ENCODE measurements around the gene CAMK1D. TPM values are rescaled to one million over a fixed set of nuclear protein-coding genes. Genes with fewer than 3 reads are reported as not detected.

CAMK1D gene
- total RNA-seq, 3 donors from 2014 or later = 4.4 to 17.3 (median 5.2) TPM

- no peak for TF ChIP-seq POLR2AphosphoS5 (IDR thresholded peaks at IDR 0.05)
- TF ChIP-seq POLR2A (IDR thresholded peaks at IDR 0.05) = no peak
- DNase-seq (ENCODE audit: low spot score in 2 of 2) = no peak
- no peaks in the 10 kb centered on the region for H3K27me3 ChIP-seq
- H3K27ac ChIP-seq = no peak overlapping the region
- intact Hi-C loops (cut with DNase I; ENCODE audit: low total_unique reads) = no loop called here
- no peaks in the 10 kb centered on the region for H3K36me3 ChIP-seq
- H3K4me1 ChIP-seq = no peaks in the 10 kb centered on the region
- H3K4me3 ChIP-seq = no peak overlapping the region
- H3K9me3 ChIP-seq = no peaks in the 10 kb centered on the region
These were observed 312.3 kb downstream of the CAMK1D start for GRCh38 chr10:12661671-12662070.

DNA sequence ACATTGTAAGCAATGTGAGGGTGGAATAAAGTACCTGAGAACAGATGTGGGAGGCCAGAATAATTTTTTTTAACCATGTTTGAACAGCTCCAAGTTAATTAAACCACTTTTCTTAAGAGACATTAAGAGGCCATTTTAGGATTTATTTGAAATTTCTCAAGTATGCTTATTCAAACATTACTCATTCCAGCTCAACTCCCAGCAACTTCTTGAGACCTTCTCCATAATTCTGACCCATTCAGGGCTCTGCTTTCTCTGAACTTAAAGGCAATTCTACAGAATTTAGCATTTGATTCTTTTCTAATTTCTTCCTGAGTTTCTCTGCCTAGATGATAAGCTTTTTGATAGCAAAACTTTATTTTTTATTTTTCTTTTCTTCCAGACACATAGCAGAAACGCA lies 314.5 kb downstream of the CAMK1D start:
- Histone ChIP-seq H3K4me3 (no peak overlapping the region), H3K36me3 (no peaks in the 10 kb centered on the region), H3K27ac (no peak overlapping the region), H3K4me1 (no peaks in the 10 kb centered on the region), H3K27me3 (no peaks in the 10 kb centered on the region), H3K9me3 (no peaks in the 10 kb centered on the region)
- intact Hi-C loops (cut with DNase I; ENCODE audit: low total_unique reads) = no loop called here
- DNase-seq (ENCODE audit: low spot score in 2 of 2) = no peak
- no peak for TF ChIP-seq CTCF (IDR thresholded peaks at IDR 0.05)
- TF ChIP-seq POLR2AphosphoS5 (IDR thresholded peaks at IDR 0.05) = no peak
- no peak for TF ChIP-seq POLR2A (IDR thresholded peaks at IDR 0.05)

DNA sequence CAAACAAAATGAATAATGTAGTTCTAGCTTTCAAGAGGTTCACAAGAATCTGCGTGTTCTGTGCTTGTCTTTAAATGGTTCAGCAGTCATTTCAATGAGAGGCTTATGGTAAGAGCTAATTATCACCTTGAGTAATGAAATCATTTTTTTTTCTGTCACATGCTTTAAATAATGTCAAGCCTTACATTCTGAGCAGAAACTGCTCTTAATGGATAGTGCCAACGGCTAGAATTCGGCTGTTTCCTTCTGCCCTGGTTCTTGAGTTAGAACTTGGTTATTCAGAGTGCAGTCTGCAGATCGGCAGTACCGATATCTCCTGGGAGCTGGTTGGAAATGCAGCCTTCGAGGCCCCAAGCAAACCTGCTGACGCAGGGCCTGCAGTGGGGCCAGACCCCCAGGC lies 316.2 kb downstream of the CAMK1D start:
- no peak for DNase-seq (ENCODE audit: low spot score in 2 of 2)
- no peaks in the 10 kb centered on the region for H3K4me1 ChIP-seq
- no peak overlapping the region for H3K27ac ChIP-seq
- no peaks in the 10 kb centered on the region for H3K36me3 ChIP-seq
- H3K4me3 ChIP-seq = no peak overlapping the region
- intact Hi-C loops (cut with DNase I; ENCODE audit: low total_unique reads) = no loop called here
- no peaks in the 10 kb centered on the region for H3K27me3 ChIP-seq
- TF ChIP-seq POLR2A (IDR thresholded peaks at IDR 0.05) (no peak), CTCF (IDR thresholded peaks at IDR 0.05) (no peak), POLR2AphosphoS5 (IDR thresholded peaks at IDR 0.05) (no peak)
- H3K9me3 ChIP-seq = no peaks in the 10 kb centered on the region

DNA sequence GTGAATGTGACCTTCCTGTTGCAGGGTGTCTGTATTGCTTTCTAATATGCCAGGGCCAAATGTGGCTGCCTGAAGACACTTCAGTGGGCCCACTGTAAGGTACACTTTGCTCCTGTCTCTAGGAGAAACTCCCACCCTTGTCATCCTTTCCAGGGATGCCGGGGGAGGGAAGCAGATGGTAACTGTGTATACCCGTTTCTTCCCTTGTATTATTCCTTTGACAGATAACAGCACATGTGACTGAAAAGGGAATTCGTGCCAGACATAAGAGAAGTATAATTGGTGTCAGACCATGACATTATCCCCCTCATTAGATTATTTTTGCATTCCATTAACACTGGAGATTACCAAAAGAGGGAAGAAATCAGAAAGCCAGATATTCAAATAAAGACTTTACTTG lies 317.7 kb downstream of the CAMK1D start:
- Histone ChIP-seq H3K27ac (no peak overlapping the region), H3K36me3 (no peaks in the 10 kb centered on the region), H3K4me3 (no peak overlapping the region), H3K27me3 (no peaks in the 10 kb centered on the region), H3K9me3 (no peaks in the 10 kb centered on the region), H3K4me1 (no peaks in the 10 kb centered on the region)
- TF ChIP-seq POLR2AphosphoS5 (IDR thresholded peaks at IDR 0.05) (no peak), POLR2A (IDR thresholded peaks at IDR 0.05) (no peak), CTCF (IDR thresholded peaks at IDR 0.05) (no peak)
- DNase-seq (ENCODE audit: low spot score in 2 of 2) = no peak
- intact Hi-C loops (cut with DNase I; ENCODE audit: low total_unique reads) = no loop called here

DNA sequence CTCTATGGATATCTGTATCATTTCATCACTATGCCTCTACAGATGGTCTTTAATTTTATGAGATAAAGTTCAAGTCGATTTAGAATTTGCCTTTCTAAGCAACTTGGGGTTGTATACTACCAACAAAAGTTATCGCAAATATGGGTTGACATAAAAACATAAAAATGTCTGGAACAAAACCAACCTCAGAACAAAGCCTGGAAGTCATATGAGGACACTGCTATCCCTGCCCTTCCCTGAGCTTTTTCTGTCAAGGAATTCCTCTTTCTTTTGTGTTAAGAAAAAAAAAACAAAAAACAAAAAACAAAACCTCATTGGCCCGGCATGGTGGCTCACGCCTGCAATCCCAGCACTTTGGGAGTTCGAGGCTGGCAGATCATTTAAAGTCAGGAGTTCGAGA lies 319.3 kb downstream of the CAMK1D start:
- no peaks in the 10 kb centered on the region for H3K36me3 ChIP-seq
- H3K9me3 ChIP-seq = no peaks in the 10 kb centered on the region
- H3K4me1 ChIP-seq = no peaks in the 10 kb centered on the region
- TF ChIP-seq POLR2A (IDR thresholded peaks at IDR 0.05) (no peak), CTCF (IDR thresholded peaks at IDR 0.05) (no peak), POLR2AphosphoS5 (IDR thresholded peaks at IDR 0.05) (no peak)
- intact Hi-C loops (cut with DNase I; ENCODE audit: low total_unique reads) = no loop called here
- H3K27me3 ChIP-seq = no peaks in the 10 kb centered on the region
- no peak overlapping the region for H3K27ac ChIP-seq
- H3K4me3 ChIP-seq = no peak overlapping the region
- no peak for DNase-seq (ENCODE audit: low spot score in 2 of 2)

DNA sequence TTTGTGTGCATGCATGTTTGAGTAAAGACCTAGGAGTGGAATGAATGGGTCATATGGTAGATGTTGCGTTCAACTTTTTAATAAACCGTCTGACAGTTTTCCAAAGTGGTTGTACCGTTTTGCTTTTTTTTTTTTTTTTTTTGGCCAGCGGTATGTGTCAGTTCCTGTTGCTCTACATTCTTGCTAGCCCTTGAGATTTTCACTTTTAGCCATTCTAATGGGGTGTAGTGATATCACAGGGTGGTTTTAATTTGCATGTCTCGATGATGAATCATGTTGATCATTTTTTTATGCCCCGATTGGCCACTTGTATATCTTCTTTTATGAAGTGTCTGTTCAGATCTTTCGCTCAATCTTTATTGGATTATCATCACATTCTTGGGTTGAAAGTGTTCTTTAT lies 320.7 kb downstream of the CAMK1D start:
- H3K27me3 ChIP-seq = no peaks in the 10 kb centered on the region
- H3K4me3 ChIP-seq = no peak overlapping the region
- no peak for DNase-seq (ENCODE audit: low spot score in 2 of 2)
- no peaks in the 10 kb centered on the region for H3K9me3 ChIP-seq
- no peaks in the 10 kb centered on the region for H3K36me3 ChIP-seq
- intact Hi-C loops (cut with DNase I; ENCODE audit: low total_unique reads) = no loop called here
- H3K4me1 ChIP-seq = no peaks in the 10 kb centered on the region
- TF ChIP-seq POLR2AphosphoS5 (IDR thresholded peaks at IDR 0.05) (no peak), POLR2A (IDR thresholded peaks at IDR 0.05) (no peak), CTCF (IDR thresholded peaks at IDR 0.05) (no peak)
- no peak overlapping the region for H3K27ac ChIP-seq

All from breast epithelium (tissue), 4 donors.